ENCODE data around the gene HS6ST1.

Gene HS6ST1

GRCh38 chr2:128310094-128310716 lies 8.5 kb downstream of the HS6ST1 start:
- H3K27me3 ChIP-seq (ENCODE audit: control insufficient read depth, insufficient read depth, low read length), result no peaks in the 10 kb centered on the region
- H3K4me1 ChIP-seq (ENCODE audit: control insufficient read depth, insufficient read depth, low read length), result peaks cover 14% of the 10 kb centered on the region
- H3K4me3 ChIP-seq (ENCODE audit: low read length), result no peak overlapping the region
- H3K9me3 ChIP-seq (ENCODE audit: control insufficient read depth, low read length), result no peaks in the 10 kb centered on the region
- no peak overlapping the region for H3K9ac ChIP-seq (ENCODE audit: low read length)
- H3K36me3 ChIP-seq (ENCODE audit: control insufficient read depth, insufficient read depth, low read length), result no peaks in the 10 kb centered on the region

DNA sequence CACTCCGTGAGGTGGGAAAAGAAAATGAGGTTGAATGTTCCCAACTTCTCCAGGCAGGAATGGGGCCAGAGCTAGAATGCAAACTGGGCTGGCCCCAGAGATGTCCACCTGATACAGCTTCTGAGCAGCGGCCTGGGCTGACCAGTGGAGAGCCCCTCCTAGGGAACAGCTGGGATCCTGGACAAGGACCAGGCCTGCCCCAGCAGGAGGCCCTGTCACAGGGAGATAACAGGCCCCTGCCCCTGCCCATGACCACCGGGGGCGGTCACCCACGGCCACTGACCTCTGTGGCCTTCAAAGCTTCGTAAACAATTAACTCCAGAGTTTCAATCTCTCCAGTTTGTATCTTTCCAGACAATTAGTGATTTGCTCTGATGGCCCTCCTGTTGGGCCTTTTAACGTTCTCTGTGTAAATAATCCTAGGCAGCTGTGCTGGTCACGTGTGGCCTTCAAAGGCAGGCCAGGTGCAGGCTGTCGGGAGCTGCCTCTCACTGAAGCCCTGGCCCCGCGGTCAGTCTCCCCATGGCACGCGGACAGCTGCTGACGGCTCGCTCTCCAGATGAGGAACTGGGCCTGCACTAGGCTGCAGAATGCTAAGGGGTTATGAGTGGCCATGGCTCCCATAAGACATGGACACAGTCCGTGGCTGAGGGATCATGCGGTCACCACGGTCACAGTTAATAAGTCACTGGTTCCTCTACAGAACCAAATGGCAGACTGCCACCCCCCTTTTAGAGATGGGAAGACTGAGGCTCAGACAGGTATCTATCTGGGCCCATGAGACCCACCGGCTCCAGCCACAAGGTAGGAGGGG lies 9.2 kb downstream of the HS6ST1 start:
- H3K36me3 ChIP-seq (ENCODE audit: control insufficient read depth, insufficient read depth, low read length), result no peaks in the 10 kb centered on the region
- no peak overlapping the region for H3K4me3 ChIP-seq (ENCODE audit: low read length)
- H3K9ac ChIP-seq (ENCODE audit: low read length), result no peak overlapping the region
- H3K27me3 ChIP-seq (ENCODE audit: control insufficient read depth, insufficient read depth, low read length), result no peaks in the 10 kb centered on the region
- H3K4me1 ChIP-seq (ENCODE audit: control insufficient read depth, insufficient read depth, low read length), result peaks cover 21% of the 10 kb centered on the region
- H3K9me3 ChIP-seq (ENCODE audit: control insufficient read depth, low read length), result no peaks in the 10 kb centered on the region

- Histone ChIP-seq H3K9ac (ENCODE audit: low read length) (no peak overlapping the region), H3K4me1 (ENCODE audit: control insufficient read depth, insufficient read depth, low read length) (peaks cover 24% of the 10 kb centered on the region), H3K27me3 (ENCODE audit: control insufficient read depth, insufficient read depth, low read length) (no peaks in the 10 kb centered on the region), H3K36me3 (ENCODE audit: control insufficient read depth, insufficient read depth, low read length) (no peaks in the 10 kb centered on the region), H3K4me3 (ENCODE audit: low read length) (no peak overlapping the region), H3K9me3 (ENCODE audit: control insufficient read depth, low read length) (no peaks in the 10 kb centered on the region)
Measured at GRCh38 chr2:128308889-128309279, 9.8 kb downstream of the HS6ST1 start.

GRCh38 chr2:128308284-128308731 lies 10.4 kb downstream of the HS6ST1 start:
- Histone ChIP-seq H3K36me3 (ENCODE audit: control insufficient read depth, insufficient read depth, low read length) (no peaks in the 10 kb centered on the region), H3K27me3 (ENCODE audit: control insufficient read depth, insufficient read depth, low read length) (no peaks in the 10 kb centered on the region), H3K9ac (ENCODE audit: low read length) (no peak overlapping the region), H3K4me3 (ENCODE audit: low read length) (no peak overlapping the region), H3K9me3 (ENCODE audit: control insufficient read depth, low read length) (no peaks in the 10 kb centered on the region), H3K4me1 (ENCODE audit: control insufficient read depth, insufficient read depth, low read length) (peaks cover 24% of the 10 kb centered on the region)

DNA sequence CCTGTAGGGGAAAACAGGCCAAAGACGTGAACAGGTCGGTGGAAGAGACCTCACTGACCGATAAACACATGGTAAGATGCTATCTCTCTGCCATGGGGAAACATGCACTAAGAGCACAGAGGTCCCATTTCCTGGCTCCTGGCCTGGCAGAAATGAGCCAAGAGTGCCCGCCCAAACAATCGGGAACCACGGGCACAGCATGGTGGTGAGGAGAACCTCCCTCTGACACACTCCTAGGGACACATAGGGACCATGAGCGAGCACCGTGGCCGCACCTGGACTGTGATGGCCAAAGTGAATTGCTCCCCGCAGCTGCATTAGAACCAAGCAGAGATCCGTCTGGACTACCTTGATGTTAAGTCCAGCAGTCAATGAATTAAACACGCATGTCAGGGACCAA lies 11.1 kb downstream of the HS6ST1 start:
- Histone ChIP-seq H3K27me3 (ENCODE audit: control insufficient read depth, insufficient read depth, low read length) (no peaks in the 10 kb centered on the region), H3K36me3 (ENCODE audit: control insufficient read depth, insufficient read depth, low read length) (no peaks in the 10 kb centered on the region), H3K4me1 (ENCODE audit: control insufficient read depth, insufficient read depth, low read length) (peaks cover 24% of the 10 kb centered on the region), H3K4me3 (ENCODE audit: low read length) (no peak overlapping the region), H3K9ac (ENCODE audit: low read length) (no peak overlapping the region), H3K9me3 (ENCODE audit: control insufficient read depth, low read length) (no peaks in the 10 kb centered on the region)

DNA sequence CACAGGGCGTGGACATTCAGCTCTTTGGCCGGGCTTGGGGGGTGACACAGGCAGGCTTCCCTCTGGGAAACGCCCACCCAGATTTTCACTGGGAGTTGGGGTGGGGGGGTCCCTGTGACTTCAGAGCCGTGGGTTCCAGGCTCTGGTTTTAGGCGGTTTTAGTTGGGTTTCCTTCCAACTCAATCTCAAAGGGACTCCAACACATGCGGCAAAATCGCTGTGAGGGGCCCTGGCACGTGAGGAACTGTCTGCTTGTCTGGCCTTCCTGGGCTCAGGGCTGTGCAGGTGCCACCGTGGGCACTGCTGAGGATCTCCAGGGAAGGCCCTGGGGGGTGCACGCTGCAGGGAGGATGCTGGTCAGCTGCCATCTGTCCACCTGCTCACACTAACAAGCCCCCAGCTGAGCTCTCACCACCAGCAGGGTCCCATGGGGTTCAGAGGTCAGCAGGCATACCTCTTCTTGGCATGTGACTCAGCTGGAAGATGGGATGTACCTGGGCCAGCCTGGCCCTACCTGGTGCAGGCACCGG lies 11.7 kb downstream of the HS6ST1 start:
- H3K9ac ChIP-seq (ENCODE audit: low read length), result no peak overlapping the region
- no peak overlapping the region for H3K4me3 ChIP-seq (ENCODE audit: low read length)
- no peaks in the 10 kb centered on the region for H3K27me3 ChIP-seq (ENCODE audit: control insufficient read depth, insufficient read depth, low read length)
- H3K36me3 ChIP-seq (ENCODE audit: control insufficient read depth, insufficient read depth, low read length), result no peaks in the 10 kb centered on the region
- no peaks in the 10 kb centered on the region for H3K9me3 ChIP-seq (ENCODE audit: control insufficient read depth, low read length)
- peaks cover 24% of the 10 kb centered on the region for H3K4me1 ChIP-seq (ENCODE audit: control insufficient read depth, insufficient read depth, low read length)

DNA sequence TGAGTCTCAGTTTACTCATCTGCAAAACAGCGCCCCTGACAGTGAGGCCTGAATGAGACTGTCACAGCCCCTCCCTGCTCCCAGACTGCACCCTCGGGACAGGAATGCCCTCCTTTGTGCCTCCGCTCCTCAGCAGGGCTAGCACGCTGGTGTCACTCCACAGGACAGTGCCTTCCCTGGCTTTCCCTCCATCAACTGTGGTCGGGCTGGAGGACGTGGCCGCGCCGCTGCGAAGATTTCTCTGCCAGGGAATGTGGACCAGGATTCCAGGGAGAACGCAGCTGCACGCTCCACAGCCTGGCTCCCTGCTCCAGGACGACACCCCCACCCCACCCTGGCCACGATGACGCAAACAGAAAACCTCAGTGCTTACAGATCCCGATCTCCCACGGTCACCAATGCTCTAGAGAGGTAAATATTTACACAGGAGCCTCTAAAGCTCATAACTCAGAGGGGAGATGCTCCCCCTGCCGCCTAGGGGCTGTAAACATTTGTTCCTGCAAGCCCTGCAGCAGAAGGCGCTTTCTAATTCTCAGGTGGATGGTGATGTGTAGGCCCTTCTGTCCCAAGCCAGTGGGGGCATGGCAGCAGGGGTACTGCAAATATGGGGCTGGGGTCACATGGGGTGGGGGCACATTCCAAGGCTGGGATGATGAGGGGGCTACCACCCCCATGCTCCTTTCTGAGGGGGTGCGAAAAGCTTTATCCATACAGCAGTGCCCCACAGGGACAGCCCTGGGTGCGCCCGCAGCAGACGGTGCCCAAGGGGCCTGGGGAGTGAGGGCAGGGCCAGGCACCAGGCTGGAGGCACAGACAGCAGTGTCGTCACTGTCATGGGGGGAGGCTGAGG lies 12.4 kb downstream of the HS6ST1 start:
- Histone ChIP-seq H3K9ac (ENCODE audit: low read length) (no peak overlapping the region), H3K4me3 (ENCODE audit: low read length) (no peak overlapping the region), H3K27me3 (ENCODE audit: control insufficient read depth, insufficient read depth, low read length) (no peaks in the 10 kb centered on the region), H3K4me1 (ENCODE audit: control insufficient read depth, insufficient read depth, low read length) (peaks cover 24% of the 10 kb centered on the region), H3K9me3 (ENCODE audit: control insufficient read depth, low read length) (no peaks in the 10 kb centered on the region), H3K36me3 (ENCODE audit: control insufficient read depth, insufficient read depth, low read length) (no peaks in the 10 kb centered on the region)

- Histone ChIP-seq H3K27me3 (ENCODE audit: control insufficient read depth, insufficient read depth, low read length) (no peaks in the 10 kb centered on the region), H3K9me3 (ENCODE audit: control insufficient read depth, low read length) (no peaks in the 10 kb centered on the region), H3K4me3 (ENCODE audit: low read length) (no peak overlapping the region), H3K4me1 (ENCODE audit: control insufficient read depth, insufficient read depth, low read length) (peaks cover 24% of the 10 kb centered on the region), H3K9ac (ENCODE audit: low read length) (peak overlapping the region; percentile 52), H3K36me3 (ENCODE audit: control insufficient read depth, insufficient read depth, low read length) (no peaks in the 10 kb centered on the region)
Measured at GRCh38 chr2:128305555-128306080, 13.1 kb downstream of the HS6ST1 start.

GRCh38 chr2:128304715-128305554 lies 13.7 kb downstream of the HS6ST1 start:
- no peaks in the 10 kb centered on the region for H3K36me3 ChIP-seq (ENCODE audit: control insufficient read depth, insufficient read depth, low read length)
- peaks cover 24% of the 10 kb centered on the region for H3K4me1 ChIP-seq (ENCODE audit: control insufficient read depth, insufficient read depth, low read length)
- H3K27me3 ChIP-seq (ENCODE audit: control insufficient read depth, insufficient read depth, low read length), result no peaks in the 10 kb centered on the region
- H3K9ac ChIP-seq (ENCODE audit: low read length), result peak overlapping the region; percentile 52
- no peak overlapping the region for H3K4me3 ChIP-seq (ENCODE audit: low read length)
- H3K9me3 ChIP-seq (ENCODE audit: control insufficient read depth, low read length), result no peaks in the 10 kb centered on the region

DNA sequence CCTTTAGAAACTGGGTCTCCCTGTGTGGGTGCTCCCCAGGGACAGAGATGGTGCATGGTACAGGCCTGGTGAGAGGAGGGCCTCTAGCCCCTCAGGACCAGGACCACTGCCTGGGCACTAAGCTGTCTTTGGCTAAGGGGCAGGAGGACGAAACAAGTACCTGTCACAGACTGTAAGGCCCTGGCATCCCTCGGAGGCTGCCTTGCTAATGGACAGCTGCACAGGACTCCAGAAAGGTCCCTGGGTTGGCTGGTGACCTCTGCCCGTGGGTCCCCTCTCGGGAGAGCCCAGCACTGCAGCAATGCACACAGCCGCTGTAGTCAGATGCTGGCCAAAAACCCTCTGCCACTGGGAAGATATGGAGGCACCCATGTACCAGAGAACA lies 14.3 kb downstream of the HS6ST1 start:
- Histone ChIP-seq H3K36me3 (ENCODE audit: control insufficient read depth, insufficient read depth, low read length) (no peaks in the 10 kb centered on the region), H3K27me3 (ENCODE audit: control insufficient read depth, insufficient read depth, low read length) (no peaks in the 10 kb centered on the region), H3K9me3 (ENCODE audit: control insufficient read depth, low read length) (no peaks in the 10 kb centered on the region), H3K4me3 (ENCODE audit: low read length) (no peak overlapping the region), H3K9ac (ENCODE audit: low read length) (no peak overlapping the region), H3K4me1 (ENCODE audit: control insufficient read depth, insufficient read depth, low read length) (peaks cover 21% of the 10 kb centered on the region)

DNA sequence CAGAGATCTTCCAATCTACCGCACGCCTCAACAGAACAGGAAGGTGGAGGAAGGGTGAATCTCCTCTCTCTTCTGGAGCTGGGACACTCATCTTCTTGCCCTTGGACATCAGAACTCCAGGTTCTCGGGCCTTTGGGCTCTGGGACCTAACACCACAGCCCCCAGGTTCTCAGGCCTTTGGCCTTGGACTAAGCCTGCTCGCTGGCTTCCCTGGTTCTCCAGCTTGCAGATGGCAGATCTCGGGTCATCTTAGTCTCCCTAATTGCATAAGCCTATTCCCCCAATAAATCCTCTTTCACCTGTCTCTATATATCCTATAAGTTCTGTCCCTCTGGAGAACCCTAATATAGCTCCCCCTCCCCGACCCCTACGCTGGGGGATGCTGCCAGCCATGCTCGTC lies 14.8 kb downstream of the HS6ST1 start:
- Histone ChIP-seq H3K9me3 (ENCODE audit: control insufficient read depth, low read length) (no peaks in the 10 kb centered on the region), H3K4me1 (ENCODE audit: control insufficient read depth, insufficient read depth, low read length) (peaks cover 21% of the 10 kb centered on the region), H3K27me3 (ENCODE audit: control insufficient read depth, insufficient read depth, low read length) (no peaks in the 10 kb centered on the region), H3K36me3 (ENCODE audit: control insufficient read depth, insufficient read depth, low read length) (no peaks in the 10 kb centered on the region), H3K9ac (ENCODE audit: low read length) (no peak overlapping the region), H3K4me3 (ENCODE audit: low read length) (no peak overlapping the region)
